HG03280 (cell line): ENCODE measurements around the gene NR5A1.

ENCODE experiments used
- ATAC-seq: cut with Tn5 transposase; IDR thresholded peaks from one replicate; pipeline ENCODE4 v1.9.1; 2021; ENCODE audit warnings: mild to moderate bottlenecking, moderate library complexity; ENCODE audit not compliant: unreplicated experiment

NR5A1 gene

DNA sequence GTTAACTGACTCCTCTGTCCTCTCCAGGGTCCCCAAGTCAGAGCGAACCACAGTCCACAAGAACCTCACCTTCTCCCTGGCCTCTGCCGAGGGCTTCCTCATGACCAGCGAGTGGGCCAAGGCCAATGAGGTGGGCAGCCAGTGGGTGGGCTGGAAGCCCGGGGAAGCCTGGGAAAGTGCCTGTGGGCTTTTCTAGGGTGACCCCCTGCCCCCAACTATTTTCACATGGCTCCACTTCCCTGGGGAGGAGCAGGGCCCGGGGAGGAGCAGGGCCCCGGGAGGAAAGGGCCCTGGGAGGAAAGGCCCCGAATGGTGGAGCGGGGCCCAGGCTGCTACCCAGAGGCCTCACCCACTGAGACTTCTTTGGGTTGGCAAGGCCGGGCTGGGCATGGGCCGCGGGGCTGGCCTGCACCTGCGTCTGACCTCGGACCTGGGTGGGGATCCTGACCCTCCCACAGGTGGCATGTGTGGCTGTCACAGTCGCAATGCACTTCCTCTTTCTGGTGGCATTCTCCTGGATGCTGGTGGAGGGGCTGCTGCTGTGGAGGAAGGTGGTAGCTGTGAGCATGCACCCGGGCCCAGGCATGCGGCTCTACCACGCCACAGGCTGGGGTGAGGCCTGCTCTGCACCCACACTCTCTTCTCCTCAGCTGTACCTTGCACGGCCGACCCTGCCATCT lies 39.0 kb downstream of the NR5A1 start:
- no peak for ATAC-seq

DNA sequence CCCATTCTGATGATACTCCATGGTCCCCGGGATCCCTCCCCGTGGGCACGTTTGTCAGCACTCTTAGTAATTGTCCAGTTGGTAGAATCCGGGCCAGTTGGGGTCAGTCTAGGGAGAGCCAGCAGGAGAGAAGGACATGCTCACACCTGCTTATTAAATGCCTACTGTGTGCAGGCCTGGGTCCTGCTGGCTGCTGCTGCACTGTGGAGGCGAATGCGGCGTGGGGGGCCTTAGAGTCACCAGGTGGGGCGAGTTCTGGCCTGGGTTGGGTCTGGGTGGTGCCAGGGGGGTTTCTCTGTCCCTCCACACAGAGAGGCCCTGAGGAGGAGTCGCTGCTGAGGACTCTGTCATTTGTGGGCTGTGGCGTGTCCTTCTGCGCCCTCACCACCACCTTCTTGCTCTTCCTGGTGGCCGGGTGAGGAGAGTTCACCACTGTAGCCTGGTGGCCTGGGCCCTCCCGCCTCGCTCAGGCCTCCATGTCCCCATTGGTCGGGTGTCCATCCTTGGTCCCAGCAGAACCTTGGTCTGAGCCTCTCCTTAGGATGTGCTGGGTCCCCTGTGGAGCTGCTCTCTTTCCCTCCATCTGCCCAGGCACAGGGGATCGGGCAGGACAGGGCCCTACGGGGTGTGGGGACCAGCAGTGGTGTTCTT lies 39.7 kb downstream of the NR5A1 start:
- no peak for ATAC-seq

DNA sequence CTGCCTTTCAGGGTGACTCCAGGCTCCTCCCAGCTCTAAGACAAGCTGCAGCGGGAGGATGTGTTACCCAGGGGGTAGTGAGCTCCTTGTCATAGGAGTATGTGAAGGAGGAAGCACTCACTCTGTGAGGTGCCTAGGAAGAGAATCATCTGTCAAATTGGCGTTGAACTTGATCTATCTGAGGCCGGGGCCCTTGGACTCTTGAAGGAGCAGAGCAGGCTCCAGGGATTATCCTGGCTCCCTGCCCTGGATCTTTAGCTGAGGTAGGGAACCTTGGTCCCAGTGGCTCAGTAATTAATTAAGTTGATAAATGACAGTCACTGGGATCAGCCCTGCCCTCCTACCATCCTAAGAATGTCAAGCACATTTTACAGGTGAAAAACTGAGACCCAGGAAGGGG lies 41.5 kb downstream of the NR5A1 start:
- ATAC-seq = no peak

DNA sequence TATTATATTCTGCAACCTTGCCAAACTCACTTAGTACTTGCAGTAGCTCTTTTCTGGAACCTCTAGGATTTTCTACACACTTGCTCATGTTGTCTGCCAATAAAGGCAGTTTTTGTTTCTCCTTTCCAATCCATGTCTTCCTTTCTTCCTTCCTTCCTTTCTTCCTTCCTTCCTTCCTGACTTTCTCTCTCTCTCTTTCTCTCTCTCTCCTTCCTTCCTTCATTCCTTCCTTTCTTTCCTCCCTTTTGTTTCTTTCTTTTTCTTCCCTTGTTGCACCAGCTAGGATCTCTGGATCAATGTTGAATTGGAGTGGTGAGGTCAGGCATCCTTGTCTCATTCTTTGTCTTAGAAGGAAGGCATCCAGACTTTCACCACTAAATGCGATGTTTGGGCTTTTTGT lies 44.5 kb downstream of the NR5A1 start:
- no peak for ATAC-seq

DNA sequence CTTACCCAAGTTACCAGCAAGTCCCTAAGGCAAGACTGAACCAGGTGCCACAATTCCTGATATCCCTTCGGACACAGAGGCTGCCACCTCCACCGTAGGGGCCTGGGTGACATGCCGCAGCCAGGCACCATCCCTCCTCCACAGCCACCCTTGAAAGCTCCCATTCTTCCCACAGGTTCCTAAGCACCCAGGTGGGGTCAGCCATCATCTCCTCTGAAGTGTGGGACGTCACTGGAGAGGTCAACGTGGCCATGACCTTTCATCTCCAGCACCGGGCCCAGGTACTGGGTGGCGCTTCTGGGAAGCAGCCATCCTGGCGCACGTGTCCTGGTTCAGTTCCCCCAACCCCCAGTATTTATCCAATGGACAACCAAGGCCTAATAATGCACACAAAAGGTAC lies 48.8 kb downstream of the NR5A1 start:
- no peak for ATAC-seq

DNA sequence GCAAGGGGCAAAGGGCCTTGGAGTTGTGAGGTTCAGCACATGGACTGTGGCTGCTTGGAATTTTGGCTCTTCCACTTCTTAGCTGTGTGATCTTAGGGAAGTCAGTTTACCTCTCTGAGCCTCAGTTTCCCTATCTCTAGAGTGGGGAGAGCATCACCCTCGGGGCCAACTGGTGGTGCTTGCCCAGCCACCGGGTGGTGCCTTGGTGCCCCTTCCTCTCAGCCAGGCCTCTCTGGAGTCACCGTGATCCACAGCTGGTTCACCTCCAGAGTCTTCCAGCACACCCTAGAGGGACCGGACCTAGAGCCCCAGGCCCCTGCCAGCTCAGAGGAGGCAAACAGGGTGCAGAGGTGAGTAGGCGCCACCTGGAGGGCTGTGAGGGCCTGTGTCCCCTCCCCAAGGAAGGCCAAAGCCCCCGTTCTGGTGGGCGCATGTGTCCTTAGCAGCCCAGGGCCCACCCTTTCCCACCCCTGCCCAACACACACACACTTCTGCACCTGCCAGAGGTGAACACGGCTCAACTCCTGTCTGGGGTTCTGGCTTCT lies 49.2 kb downstream of the NR5A1 start:
- ATAC-seq = no peak

DNA sequence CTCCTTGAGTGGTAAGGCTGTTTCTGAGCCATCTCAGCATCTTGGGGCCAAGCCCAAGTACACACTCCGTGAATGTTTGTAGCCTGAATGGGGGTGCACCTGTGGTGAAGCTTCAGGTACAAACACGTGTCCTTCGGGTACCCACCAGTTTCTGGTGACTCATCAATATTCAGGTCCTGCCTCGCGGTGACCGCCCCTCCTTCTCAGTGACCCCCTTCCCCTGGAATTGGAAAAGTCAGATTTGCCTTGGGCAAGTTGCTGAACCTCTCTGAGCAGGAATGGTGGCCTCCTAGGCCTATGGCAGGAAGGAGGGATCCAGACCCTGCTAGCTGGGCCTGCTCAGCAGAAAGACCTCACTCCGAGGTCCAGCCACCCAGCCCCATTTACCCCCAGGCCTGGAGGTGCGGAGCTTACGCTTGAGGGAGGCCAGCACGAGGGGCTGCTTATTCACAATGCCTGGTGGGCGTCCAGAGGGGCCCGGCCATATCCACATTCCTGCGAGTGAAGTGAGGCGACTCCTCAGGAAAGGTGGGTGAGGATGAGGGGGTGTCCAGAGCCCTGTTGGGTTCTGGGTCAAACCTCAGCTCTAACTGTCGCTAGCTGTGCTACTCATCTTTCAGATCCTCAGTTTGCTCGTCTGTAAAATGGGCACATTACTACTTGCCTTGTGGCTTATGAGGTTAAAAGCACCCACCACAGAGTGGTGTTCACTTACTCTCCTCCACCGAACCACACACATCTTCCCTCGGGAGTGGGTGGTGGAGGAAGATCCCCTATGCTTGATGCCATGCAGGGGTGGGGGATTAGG lies 49.9 kb downstream of the NR5A1 start:
- no peak for ATAC-seq

DNA sequence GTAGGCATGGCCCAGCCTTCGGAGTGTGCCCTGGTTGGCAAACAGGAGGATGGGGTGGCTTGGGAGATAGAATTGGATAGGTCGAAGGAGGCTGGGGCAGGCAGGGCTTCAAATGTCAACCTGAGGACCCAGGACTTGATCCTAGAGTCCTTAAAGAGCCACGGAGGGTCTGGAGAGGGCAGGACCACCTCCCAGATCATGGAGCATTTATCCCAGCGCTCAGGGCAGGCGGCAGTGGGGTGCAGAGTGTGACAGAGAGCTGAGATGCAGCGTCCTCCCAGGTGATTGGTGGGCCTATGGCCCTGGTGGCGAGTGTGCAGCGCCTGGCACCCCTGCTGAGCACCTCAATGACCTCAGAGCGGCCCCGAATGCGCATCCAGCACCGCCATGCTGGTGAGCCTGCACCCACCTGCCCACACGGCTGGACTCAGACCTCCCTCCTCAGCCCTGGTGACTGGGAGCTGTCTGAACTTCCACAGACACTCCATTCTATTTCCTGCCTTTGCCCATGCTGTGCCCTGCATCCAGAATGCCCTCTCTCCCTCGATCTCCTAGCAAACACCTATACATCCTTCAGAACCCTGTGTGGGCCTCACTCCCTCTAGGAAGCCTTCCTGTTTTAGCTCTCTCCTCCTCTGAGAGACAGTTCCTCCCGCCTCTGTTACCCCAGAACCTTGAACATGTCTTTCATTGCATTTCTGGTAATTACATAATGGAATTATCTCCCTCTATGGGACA lies 50.7 kb downstream of the NR5A1 start:
- ATAC-seq = no peak

DNA sequence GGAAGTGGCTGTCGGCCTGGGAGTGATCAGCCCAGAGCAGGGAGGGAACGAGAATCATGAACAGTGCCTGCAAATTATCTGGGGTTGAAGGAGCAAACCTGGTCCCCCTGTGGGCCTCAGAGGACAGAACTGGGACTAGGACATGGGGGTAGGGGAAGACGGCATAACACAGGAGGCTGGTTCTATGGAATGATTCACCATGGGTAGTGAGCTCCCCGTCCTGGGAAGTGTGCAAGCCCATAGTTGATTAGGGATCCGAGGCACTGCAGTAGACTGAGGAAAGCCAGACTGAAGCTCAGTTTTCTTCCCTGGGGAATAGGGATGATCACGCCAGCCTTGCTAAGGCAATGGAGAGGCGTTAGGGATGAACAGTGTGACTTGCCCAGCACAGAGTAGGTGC lies 51.4 kb downstream of the NR5A1 start:
- no peak for ATAC-seq

DNA sequence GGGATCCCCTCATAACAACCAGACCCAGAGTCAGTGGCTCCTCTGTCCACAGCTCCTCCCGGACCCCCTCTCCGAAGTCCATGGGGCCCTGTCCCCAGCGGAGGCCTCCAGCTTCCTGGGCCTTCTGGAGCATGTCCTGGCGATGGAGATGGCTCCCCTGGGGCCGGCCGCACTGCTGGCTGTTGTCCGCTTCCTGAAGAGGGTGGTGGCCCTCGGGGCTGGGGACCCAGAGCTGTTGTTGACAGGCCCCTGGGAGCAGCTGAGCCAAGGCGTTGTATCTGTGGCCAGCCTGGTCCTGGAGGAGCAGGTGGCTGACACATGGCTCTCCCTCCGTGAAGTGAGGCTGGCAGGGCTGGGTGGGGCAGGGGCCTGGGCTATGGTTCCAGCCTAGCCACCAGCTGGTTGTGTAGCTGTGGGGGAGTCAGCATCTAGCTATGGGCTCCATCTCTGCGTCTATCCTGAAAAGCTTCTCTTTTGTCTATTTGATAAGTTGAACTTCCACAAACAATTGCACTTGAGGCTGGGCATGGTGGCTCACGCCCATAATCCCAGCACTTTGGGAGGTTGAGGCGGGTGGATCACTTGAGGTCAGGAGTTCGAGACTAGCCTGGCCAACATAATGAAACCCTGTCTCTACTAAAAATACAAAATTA lies 52.3 kb downstream of the NR5A1 start:
- ATAC-seq = no peak

DNA sequence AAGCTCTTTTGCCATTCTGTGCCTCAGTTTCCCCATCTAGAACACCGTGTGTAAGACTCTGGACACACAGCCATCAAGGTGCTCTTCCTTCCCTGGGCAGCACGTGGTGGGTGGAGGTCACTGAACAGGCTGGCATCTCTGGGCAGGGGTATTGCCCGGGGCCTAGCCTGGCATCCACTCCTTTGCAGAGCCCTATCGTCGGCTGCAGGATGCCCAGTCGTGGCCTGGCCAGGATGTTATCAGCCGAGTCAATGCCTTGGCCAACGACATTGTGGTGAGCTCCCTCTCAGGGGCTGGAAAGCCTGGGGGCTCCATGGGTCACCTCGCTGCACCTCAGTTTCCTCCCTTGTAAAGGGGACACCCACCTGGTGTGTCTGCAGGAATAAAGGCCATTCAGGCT lies 52.9 kb downstream of the NR5A1 start:
- no peak for ATAC-seq

DNA sequence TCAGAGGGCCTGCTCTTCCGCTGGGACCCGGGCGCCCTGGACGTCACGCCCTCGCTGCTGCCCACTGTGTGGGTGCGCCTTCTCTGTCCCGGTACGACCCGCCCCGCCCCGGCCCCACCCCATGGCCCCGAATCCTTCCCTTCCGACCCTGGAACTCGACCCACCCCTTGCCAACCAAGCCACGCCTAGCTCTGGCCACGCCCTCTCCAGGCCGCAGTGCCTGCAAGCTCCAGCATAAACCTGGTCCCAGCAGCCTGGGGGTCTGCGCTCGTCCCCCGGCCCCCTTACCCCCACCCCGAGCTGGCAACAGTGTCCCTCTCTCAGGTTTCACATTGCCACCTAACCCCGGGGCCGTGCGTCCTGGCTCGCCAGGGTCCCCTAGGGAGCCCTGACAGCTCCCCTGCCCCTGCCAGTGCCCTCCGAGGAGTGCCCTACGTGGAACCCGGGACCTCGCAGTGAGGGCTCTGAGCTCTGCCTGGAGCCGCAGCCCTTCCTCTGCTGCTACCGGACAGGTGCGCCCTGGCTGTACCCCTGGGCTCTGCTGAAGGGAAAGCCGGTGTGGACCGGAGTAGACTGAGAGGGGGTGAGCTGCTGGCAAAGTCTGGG lies 53.5 kb downstream of the NR5A1 start:
- no peak for ATAC-seq

DNA sequence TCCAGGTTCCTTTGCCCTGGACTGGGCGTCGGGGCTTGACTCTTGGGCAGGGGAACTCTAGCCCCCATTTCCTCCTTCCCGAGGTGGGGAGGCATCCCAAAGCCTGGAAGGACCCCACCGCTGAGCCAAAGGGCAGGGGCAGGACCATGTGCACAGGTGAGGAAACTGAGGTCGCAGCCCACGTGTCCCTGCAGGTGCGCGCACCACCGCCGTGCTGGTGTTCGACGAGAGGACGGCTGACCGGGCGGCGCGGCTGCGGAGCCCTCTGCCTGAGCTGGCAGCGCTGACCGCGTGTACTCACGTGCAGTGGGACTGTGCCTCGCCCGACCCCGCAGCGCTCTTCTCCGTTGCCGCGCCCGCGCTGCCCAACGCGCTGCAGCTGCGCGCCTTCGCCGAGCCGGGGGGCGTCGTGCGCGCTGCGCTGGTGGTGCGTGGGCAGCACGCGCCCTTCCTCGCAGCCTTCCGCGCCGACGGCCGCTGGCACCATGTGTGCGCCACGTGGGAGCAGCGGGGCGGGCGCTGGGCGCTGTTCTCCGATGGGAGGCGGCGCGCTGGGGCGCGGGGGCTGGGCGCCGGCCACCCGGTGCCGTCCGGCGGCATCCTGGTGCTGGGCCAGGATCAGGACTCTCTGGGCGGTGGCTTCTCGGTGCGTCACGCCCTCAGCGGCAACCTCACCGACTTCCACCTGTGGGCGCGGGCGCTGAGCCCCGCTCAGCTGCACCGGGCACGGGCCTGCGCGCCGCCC lies 54.2 kb downstream of the NR5A1 start:
- no peak for ATAC-seq

DNA sequence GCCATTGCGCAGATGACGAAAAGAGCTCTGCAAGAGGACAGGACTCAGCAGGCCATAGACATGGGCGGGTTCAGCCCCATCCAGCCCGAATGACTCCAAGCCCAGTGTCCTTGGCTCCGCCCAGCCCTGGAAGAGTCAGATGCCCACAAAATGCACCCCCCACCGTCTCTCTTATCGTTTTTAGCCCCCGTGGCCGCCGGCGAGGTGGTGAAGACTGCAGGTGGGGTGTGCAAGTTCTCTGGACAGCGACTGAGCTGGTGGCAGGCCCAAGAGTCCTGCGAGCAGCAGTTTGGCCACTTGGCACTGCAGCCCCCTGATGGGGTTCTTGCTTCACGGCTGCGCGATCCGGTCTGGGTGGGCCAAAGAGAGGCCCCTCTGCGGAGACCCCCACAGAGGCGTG lies 54.9 kb downstream of the NR5A1 start:
- ATAC-seq = no peak

DNA sequence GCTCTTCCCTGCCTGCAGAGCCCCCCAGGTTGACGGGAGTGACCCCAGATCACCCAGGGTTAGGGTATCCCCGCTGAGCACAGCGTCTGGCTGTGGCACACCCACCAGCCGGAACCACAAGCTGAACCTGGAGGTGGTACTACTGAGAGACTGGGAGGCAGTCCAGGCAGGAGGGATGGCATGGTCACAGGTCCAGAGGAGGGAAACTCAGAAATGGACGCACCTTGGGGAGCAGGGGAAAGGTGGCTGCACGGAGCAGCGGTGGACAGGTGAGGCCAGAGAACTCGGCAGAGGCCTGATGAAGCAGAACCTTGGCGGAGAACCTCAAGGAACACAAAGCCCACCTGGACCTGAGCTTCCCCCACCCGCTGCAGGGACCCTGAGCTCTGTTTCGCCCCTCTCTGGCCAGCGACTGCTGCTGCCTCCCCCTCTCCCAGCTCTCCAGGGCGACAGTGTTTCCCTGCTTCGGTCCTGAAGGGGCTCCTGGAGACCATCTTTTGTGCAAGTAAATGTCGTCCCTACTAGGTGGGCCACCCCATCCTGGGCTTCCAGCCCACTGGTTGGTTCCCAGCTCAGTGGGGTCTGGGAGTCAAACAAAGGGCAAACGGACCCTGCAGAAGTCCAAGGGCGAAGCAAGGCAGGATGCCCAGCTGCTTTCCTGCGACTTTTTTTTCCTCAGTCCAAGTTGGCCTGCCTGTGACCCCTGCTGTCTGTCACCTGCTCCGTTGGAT lies 56.1 kb downstream of the NR5A1 start:
- ATAC-seq = no peak

DNA sequence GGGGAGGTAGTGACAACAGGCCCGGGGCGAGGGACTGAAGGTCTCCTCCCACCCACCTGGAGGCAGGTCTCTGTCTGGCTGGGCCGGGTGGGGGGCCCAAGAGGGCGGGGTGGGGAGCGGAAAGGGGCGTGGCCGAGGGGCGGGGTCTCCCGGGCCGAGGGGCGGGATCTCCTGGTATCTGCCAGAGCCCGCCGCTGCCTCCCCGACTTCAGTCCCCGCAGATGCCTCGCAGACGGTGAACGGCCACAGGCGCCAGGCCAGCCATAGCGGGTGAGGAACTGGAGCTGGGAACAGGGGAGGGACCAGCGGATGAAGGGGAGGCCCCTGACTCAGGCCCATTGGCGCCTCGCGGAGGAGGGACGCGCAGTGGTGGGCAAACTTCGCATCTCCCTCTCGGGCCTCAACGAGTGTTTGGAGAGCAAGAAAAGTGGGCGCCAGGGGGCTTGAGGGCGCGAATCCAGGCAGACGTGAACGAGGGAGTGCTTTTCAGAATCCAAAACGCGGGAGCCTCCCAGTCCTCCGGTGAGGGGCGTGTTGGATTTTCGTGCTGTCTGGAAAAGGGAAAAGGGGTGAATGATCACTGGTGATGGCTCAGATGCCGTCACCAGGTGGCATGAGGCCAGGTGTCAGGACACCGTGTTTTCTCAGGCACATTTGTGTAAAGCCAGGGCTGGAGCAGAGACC lies 56.8 kb downstream of the NR5A1 start, which contains the start of gene ADGRD2:
ADGRD2 (plus strand) TSS at position 211 of the 684 bp plus-strand sequence. CDS start 1,216 bp downstream, outside the sequence.
- ATAC-seq = no peak

DNA sequence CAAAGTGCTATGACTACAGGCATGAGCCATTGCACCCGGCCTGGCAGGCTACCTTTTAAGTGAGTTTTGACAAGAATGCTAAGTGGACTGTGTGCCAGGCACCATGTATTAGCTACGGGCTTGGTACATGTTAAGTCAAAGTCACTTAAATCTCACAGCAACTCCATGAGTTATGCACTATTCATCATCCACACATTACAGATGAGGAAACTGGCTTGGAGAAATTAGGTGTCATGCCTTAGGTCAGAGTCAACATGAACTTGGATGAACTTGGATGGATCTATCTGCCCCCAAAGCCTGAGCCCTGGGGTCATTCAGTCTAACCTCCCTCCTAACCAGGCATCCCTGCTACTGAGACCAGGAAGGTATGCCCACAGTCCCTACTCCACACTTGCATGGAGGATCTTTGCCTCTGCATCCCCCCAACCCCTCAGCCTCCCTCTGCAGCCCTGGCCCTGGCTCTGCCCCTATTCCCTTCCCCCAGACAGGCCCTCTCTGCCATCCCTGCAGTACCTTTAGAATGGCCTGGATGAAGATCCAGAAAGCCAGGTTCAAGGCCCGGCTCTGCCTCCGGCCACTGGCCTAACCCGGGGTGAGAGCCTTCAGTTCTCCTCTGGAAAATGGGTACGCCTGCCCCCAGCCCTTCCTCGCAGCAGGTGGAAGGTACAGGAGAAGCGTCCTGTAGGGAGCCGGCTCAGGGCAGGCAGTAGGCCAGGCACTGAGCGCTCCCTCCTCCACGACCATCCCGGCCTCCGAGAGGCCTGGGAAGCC lies 57.6 kb downstream of the NR5A1 start:
- no peak for ATAC-seq
